Activated T-helper 1 cell treated with anti-CD3 and anti-CD28 coated beads, Interleukin-12 subunit alpha, Interleukin-12 subunit beta, Interleukin-2, Interleukin-4 antibody, amounts not matched to agents 30 ng/mL and 10 ng/mL and 1 ng/mL, durations not matched to agents 14 hours and 24 hours and 36 hours (primary cell): Measurements from ENCODE around the gene CLNK. TPM values are rescaled to one million over a fixed set of nuclear protein-coding genes. Genes with fewer than 3 reads are reported as not detected.
"Not testable (repeated sequence)": the region's sequence is repeated elsewhere in the genome, so short reads cannot be mapped to it uniquely, and the experiment has no call there.

ENCODE experiments used
- DNase-seq: peaks from one replicate; pipeline ENCODE4 v3.0.0; 2021; ENCODE audit warnings: low spot score
- H3K27ac Mint-ChIP-seq: one replicate; pipeline ENCODE4 v1.8.0; 2021; ENCODE audit warnings: mild to moderate bottlenecking, mixed read lengths
- H3K27me3 Mint-ChIP-seq: one replicate; pipeline ENCODE4 v1.8.0; 2022; ENCODE audit warnings: mild to moderate bottlenecking, moderate library complexity, mixed read lengths; ENCODE audit not compliant: insufficient read depth
- H3K36me3 Mint-ChIP-seq: one replicate; pipeline ENCODE4 v1.8.0; 2021; ENCODE audit warnings: low read depth, mixed read lengths
- H3K4me1 Mint-ChIP-seq: one replicate; pipeline ENCODE4 v1.8.0; 2021; ENCODE audit warnings: low read depth, mixed read lengths
- H3K4me3 Mint-ChIP-seq: one replicate; pipeline ENCODE4 v1.8.0; 2021; ENCODE audit warnings: mild to moderate bottlenecking, moderate library complexity, mixed read lengths
- H3K9me3 Mint-ChIP-seq: one replicate; pipeline ENCODE4 v1.8.0; 2021; ENCODE audit warnings: mixed read lengths
- intact Hi-C: fragments of 100-400 bp; cut with micrococcal nuclease; formaldehyde crosslinking; loops from one replicate; pipeline ENCODE4 v1.15.1; 2024
- total RNA-seq: library from RNA; stranded (reverse); gene quantifications from 2 replicates; pipeline ENCODE4 v1.2.3, GENCODE V29; 2022

CLNK gene
- total RNA-seq, 1 donor from 2014 or later: 0.57 TPM

DNA sequence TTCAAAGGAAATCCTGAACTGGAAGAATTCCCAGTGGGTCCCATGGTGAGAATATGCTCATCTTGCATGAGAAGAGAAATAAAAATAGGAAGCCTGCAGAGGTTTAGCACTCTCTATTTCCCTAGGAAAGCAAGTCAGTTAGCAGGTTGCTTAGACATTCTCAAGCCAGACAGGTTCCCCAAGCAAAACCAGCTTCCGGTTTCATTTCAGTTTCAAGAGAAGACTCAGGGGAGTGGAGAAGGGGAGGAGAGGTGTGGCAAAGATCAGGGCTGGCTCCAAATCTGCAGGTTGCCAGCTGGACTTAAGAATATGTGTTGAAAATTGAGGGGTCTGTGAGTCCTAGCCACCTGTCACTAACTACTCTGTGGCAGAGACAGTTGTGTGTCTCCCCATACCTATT lies 107.5 kb downstream of the CLNK start:
- intact Hi-C loops: no loop called here
- no peak overlapping the region for H3K4me3 Mint-ChIP-seq
- H3K4me1 Mint-ChIP-seq: no peaks in the 10 kb centered on the region
- no peak for DNase-seq
- no peaks in the 10 kb centered on the region for H3K36me3 Mint-ChIP-seq
- H3K27ac Mint-ChIP-seq: no peak overlapping the region
- no peaks in the 10 kb centered on the region for H3K9me3 Mint-ChIP-seq
- H3K27me3 Mint-ChIP-seq: peaks cover 2% of the 10 kb centered on the region

DNA sequence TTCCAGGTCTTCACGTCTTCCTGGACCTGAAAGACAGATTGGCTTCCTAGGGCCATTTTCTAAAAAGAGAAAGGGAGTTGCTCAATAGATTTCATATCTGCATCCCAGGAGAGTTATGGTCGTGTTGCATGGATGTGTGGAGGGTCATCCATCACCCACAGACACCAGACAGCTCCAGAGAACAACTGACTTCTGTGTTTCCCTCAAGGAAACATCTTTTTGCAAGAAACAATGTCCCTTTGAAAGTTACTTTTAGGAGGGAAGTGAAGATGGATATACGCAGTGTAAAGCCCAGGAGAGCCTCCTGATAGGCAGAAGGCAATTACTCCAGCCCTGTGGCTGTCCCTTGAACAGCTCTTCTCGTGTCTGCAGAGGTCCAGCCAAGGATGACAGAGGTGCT lies 108.3 kb downstream of the CLNK start:
- Mint-ChIP-seq H3K9me3 (no peaks in the 10 kb centered on the region), H3K27ac (no peak overlapping the region), H3K4me1 (no peaks in the 10 kb centered on the region), H3K4me3 (no peak overlapping the region), H3K27me3 (peaks cover 2% of the 10 kb centered on the region), H3K36me3 (no peaks in the 10 kb centered on the region)
- no peak for DNase-seq
- intact Hi-C loops: no loop called here

DNA sequence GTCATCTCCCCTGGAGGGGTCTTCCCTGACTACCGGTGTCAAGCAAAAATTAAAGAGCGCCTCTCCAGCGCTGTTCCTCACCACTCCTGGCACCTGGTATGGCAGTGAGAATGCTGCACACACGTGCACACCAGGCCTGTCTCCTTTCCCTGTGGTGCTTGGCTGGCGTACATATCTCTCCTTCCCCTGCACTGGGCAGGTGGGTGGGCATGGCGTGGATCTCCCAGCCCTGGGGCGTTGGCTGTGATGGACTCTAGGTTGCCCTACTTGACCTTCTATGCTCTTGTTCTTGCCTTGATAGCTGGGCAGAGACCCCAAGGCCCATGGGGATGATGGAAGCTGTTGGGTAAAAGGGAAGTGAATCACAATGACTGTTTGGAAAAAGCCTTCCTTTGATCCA lies 109.2 kb downstream of the CLNK start:
- Mint-ChIP-seq H3K9me3 (no peaks in the 10 kb centered on the region), H3K27ac (no peak overlapping the region), H3K4me1 (no peaks in the 10 kb centered on the region), H3K4me3 (no peak overlapping the region), H3K36me3 (no peaks in the 10 kb centered on the region), H3K27me3 (peaks cover 2% of the 10 kb centered on the region)
- intact Hi-C loops: no loop called here
- no peak for DNase-seq

DNA sequence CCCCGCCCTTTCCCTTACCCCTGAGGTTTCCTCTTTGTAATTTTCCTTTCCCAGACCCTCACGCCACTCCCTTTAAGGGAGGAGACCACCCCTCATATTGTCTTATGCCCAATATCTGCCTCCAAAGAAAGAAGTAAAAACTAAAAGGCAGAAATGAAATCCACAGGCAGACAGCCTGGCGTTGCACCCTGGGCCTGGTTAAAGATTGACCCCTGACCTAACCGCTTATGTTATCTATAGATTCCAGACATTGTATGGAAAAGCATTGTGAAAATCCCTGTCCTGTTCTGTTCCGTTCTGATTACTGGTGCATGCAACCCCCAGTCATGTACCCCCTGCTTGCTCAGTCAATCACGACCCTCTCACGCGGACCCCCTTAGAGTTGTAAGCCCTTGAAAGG lies 110.0 kb downstream of the CLNK start:
- H3K4me3 Mint-ChIP-seq: not testable (repeated sequence)

DNA sequence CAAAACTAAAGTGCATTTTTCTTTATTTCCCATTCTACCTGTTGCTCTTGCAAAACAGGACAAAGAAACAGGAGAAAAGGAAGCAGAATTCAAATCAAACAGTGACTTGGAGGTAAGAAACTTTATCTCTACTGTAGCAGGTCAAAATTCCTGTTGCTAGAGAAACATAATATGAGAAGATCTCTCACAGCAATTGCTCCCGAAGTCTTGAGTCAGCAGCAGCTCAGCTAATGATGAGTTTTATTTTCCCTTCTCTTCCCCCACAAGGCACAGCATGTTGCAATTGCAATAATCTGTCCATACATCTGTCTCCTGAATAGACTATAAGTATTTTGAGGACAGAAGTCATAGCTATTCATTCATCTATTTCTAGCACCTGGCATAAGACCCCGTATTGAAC lies 112.7 kb downstream of the CLNK start:
- intact Hi-C loops: no loop called here
- no peak overlapping the region for H3K4me3 Mint-ChIP-seq
- no peaks in the 10 kb centered on the region for H3K27me3 Mint-ChIP-seq
- H3K36me3 Mint-ChIP-seq: no peaks in the 10 kb centered on the region
- no peaks in the 10 kb centered on the region for H3K9me3 Mint-ChIP-seq
- no peaks in the 10 kb centered on the region for H3K4me1 Mint-ChIP-seq
- H3K27ac Mint-ChIP-seq: no peak overlapping the region
- no peak for DNase-seq

More for the DNA sequence above, 110.0 kb downstream of the CLNK start:
- DNase-seq, H3K27me3 Mint-ChIP-seq, H3K27ac Mint-ChIP-seq, H3K4me1 Mint-ChIP-seq, H3K9me3 Mint-ChIP-seq, intact Hi-C loops, H3K36me3 Mint-ChIP-seq: not testable (repeated sequence)

DNA sequence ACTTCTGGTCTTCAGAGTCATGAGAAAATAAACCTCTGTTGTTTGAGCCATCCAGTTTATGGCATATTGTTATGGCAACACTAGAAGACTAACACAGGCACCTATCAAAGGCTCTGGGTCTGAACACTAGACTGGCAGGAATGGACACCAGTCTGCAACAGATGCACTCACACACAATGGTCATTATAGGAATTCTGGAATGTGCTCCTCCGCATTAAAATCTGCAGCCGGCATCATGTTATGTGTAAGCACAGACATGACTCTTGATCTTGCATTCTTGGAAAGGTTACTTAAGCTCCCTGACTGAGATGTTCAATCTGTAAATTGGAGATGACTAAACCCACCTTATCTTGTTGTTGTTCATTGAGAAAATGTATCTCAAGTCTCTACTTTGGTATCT lies 115.1 kb downstream of the CLNK start:
- H3K27ac Mint-ChIP-seq: no peak overlapping the region
- no peaks in the 10 kb centered on the region for H3K36me3 Mint-ChIP-seq
- H3K4me1 Mint-ChIP-seq: no peaks in the 10 kb centered on the region
- H3K27me3 Mint-ChIP-seq: peaks cover 1% of the 10 kb centered on the region
- H3K9me3 Mint-ChIP-seq: no peaks in the 10 kb centered on the region
- intact Hi-C loops: no loop called here
- no peak overlapping the region for H3K4me3 Mint-ChIP-seq
- no peak for DNase-seq

DNA sequence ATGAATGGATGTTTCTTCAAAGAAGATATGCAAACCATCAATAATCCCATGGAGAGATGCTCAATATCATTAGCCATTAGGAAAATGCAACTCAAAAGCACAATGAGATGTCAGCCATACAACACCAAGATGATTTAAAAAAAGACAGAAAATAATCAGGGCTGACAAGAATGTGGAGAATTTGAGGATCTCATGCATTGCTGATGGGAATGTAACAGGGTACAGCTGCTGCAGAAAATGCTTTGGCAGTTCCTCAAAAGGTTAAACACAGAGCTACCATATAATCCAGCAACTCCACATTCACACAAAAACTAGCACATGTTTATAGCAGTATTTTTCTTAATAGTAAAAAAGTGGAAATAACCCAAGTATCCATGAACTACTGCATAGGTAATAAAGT lies 116.8 kb downstream of the CLNK start:
- Mint-ChIP-seq H3K9me3 (no peaks in the 10 kb centered on the region), H3K36me3 (no peaks in the 10 kb centered on the region), H3K4me1 (no peaks in the 10 kb centered on the region), H3K27ac (no peak overlapping the region), H3K27me3 (peaks cover 3% of the 10 kb centered on the region), H3K4me3 (no peak overlapping the region)
- intact Hi-C loops: no loop called here
- no peak for DNase-seq

DNA sequence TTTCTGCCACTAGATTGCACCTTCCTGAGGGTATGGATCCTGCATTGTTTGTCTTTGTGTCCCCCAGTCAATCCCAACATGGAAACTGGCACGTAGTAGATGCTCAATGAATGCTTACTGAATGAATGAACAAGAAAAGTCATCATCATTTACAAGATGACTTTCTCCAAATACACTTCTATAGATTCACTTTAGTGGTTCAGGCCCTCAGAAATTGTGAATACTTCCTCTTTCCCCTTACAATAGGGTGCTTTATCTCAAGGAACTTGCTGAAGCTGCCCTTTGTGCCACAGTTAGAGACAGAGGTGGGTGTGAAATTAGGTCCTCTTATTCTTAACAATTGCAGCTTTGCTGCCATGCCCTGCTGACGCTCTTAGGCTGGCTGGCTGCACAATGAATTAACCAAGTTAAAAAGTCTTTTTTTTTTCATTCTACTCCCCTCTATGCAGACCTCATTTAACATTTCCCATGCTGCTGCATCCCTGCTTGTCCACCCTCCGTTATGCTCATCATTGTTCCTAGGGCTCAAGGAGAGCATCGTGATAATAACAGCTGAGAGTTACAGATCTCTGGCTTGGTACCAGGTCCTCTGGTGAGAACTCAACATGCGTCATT lies 119.3 kb downstream of the CLNK start:
- H3K9me3 Mint-ChIP-seq: no peaks in the 10 kb centered on the region

DNA sequence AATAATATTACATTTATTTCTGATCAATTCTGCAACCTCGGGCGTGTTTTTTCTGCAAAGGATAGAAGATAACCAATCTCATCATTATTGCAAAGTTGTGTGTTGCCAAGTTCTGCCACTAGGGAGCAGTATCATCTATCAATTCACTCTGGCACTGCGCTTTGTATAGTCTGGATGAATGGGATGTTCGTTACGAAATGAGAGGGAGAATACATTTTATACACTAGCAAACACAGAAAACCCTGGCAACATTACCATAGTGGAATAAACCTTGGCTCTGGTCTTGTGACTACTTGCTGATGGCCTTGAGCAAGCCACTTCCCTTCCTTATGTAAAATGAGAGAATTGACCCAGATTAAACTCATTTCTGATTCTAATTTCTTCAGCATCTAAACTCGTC lies 129.9 kb downstream of the CLNK start:
- intact Hi-C loops: loop anchor here (1.0 to 2.0 kb wide), 3 partner anchors 870 to 1166 kb away; no protein-coding TSS in a partner anchor
- no peaks in the 10 kb centered on the region for H3K36me3 Mint-ChIP-seq
- peak; percentile 22 for DNase-seq
- H3K27me3 Mint-ChIP-seq: peaks cover 4% of the 10 kb centered on the region
- H3K27ac Mint-ChIP-seq: no peak overlapping the region
- no peak overlapping the region for H3K4me3 Mint-ChIP-seq
- no peaks in the 10 kb centered on the region for H3K9me3 Mint-ChIP-seq
- no peaks in the 10 kb centered on the region for H3K4me1 Mint-ChIP-seq

More for the DNA sequence above, 119.3 kb downstream of the CLNK start:
- H3K4me1 Mint-ChIP-seq: no peaks in the 10 kb centered on the region
- intact Hi-C loops: no loop called here
- DNase-seq: no peak
- H3K36me3 Mint-ChIP-seq: no peaks in the 10 kb centered on the region
- H3K27me3 Mint-ChIP-seq: peaks cover 3% of the 10 kb centered on the region
- no peak overlapping the region for H3K27ac Mint-ChIP-seq
- no peak overlapping the region for H3K4me3 Mint-ChIP-seq

DNA sequence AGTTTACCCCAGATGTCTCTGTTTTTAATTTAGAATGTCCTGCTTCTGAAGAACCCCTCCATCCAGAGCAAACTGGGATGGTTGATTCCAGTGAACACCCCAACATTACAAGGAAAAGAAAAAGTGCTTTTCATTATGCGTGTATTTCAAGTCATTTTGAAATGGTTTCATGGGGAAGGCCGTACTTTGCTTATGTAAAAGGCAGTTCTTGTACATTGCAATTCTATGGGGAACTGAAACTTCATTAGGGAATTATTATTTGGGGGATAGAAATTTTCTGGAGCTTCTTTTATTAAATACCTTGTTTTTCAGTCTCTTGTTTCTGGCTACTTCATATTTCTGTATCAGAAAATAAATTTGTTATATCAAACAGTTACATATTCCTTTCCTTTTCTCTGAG lies 130.4 kb downstream of the CLNK start:
- no peaks in the 10 kb centered on the region for H3K9me3 Mint-ChIP-seq
- H3K4me1 Mint-ChIP-seq: no peaks in the 10 kb centered on the region
- no peak overlapping the region for H3K27ac Mint-ChIP-seq
- intact Hi-C loops: loop anchor here (1.0 to 2.0 kb wide), 3 partner anchors 870 to 1167 kb away; no protein-coding TSS in a partner anchor
- no peaks in the 10 kb centered on the region for H3K36me3 Mint-ChIP-seq
- no peak overlapping the region for H3K4me3 Mint-ChIP-seq
- no peak for DNase-seq
- H3K27me3 Mint-ChIP-seq: peaks cover 4% of the 10 kb centered on the region

DNA sequence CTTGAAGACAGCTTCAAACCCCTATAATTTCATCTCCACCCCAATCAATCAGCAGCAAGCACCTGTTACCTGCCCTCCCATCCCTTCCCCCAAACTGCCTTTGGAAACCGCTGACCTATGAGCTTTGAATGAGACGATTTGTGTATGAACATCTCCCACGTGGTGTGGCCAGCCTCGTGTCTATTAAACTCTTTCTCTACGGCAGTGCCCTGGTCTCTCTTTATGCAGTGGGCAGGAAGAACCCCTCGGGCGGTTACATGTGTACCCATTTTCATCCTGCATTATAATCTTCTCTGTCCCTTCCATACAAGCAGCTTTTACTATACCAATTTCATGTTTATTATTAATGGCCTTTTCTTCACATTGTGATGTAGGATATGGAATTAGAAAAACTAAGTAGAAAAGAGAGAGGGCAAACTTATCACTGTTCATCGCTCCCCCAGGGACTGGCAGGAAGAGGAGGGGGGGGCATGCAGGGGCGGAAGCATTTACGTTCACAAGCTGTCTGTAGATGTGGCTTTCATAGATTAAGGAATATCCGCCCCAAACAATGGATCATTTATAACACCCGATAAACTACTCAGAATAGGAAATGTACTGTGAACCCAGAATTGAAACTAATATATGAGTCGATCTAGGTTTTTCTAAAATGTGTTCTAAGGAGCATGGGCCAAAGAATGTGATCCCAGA lies 131.8 kb downstream of the CLNK start:
- Mint-ChIP-seq H3K4me1 (no peaks in the 10 kb centered on the region), H3K36me3 (no peaks in the 10 kb centered on the region), H3K27me3 (peaks cover 10% of the 10 kb centered on the region), H3K4me3 (no peak overlapping the region), H3K9me3 (no peaks in the 10 kb centered on the region), H3K27ac (no peak overlapping the region)
- intact Hi-C loops: no loop called here
- no peak for DNase-seq

DNA sequence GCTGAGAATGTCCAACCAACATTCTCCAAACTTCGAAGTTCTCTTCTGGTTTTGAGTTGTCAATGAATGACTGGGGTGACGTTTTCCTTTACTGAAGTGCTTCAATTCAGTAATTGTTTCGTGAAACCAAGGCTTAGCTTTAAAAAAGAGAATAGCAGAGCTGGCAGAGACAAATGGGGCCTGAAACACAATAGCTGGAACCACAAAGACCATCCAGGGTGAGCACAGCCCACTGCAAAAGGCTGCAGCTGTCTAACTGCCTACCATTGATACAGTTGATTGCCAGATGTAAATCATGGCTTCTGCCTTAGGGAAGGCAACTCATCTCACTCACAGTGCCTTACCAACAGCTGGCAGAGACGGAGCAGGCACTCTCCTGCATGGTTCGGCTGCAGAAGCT lies 148.7 kb downstream of the CLNK start:
- Mint-ChIP-seq H3K27ac (no peak overlapping the region), H3K36me3 (no peaks in the 10 kb centered on the region), H3K4me1 (no peaks in the 10 kb centered on the region), H3K4me3 (no peak overlapping the region), H3K27me3 (peaks cover 9% of the 10 kb centered on the region), H3K9me3 (no peaks in the 10 kb centered on the region)
- DNase-seq: no peak
- intact Hi-C loops: loop anchor here (5.0 to 10.0 kb wide), 2 partner anchors 521 to 774 kb away; no protein-coding TSS in a partner anchor

DNA sequence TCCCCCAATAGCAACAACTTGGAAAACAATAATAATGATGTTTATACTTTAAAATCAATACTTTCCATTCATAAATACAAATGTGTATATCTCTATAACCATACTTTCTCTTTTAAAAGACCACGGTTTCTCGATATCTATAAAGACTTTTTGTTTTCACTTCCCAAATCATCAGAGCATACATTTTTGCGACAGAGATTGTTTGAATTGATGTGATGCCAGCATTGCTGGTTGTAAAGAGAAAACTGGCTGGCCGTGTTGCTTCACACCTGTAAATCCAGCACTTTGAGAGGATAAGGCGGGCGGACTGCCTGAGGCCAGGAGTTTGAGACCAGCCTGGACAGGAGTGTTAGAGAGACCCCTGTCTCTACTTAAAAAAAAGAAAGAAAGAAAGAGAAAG lies 149.7 kb downstream of the CLNK start:
- Mint-ChIP-seq H3K36me3 (no peaks in the 10 kb centered on the region), H3K9me3 (no peaks in the 10 kb centered on the region), H3K4me1 (no peaks in the 10 kb centered on the region), H3K4me3 (no peak overlapping the region), H3K27ac (no peak overlapping the region), H3K27me3 (peaks cover 9% of the 10 kb centered on the region)
- DNase-seq: no peak
- intact Hi-C loops: loop anchor here (5.0 to 10.0 kb wide), 2 partner anchors 520 to 773 kb away; no protein-coding TSS in a partner anchor
